H1 (cell line): ENCODE data around the gene ANO6. TPM values are rescaled to one million over a fixed set of nuclear protein-coding genes. Genes with fewer than 3 reads are reported as not detected.

Experiments used
- CTCF ChIA-PET: fragments of 300-600 bp; sonication (Branson Sonifier 250); formaldehyde crosslinking; loops from one replicate; lab custom pipeline; 2021; ENCODE audit not compliant: partially characterized antibody; lab: Charles Lee
- POLR2A ChIA-PET: fragments of 300-600 bp; sonication (Branson Sonifier 250); formaldehyde crosslinking; loops from one replicate; lab custom pipeline; 2021; ENCODE audit warnings: inconsistent platforms; ENCODE audit not compliant: partially characterized antibody; lab: Charles Lee
- DNase-seq, 2 experiments: peaks; one replicate each; pipeline versions ENCODE4 v3.0.0 to v3.0.0-alpha.2; 2010 to 2022; ENCODE audit warnings: low spot score in 2 of 2, low read depth in 1 of 2, mixed read lengths in 1 of 2
- FAIRE-seq: peaks from 2 replicates; lab custom pipeline; 2011; peaks lifted over from hg19 to GRCh38; lab: Jason Lieb, UNC
- H2AFZ ChIP-seq: 2 replicates; pipeline ENCODE4 v1.8.1; 2012; ENCODE audit warnings: low read length, inconsistent platforms
- H2AK5ac ChIP-seq: 2 replicates; pipeline ENCODE4 v1.6.1; 2013; ENCODE audit warnings: low read depth, low read length
- H2BK120ac ChIP-seq: replicated peaks from 2 replicates; pipeline ENCODE3; 2013; ENCODE audit warnings: low read depth, low read length, inconsistent platforms
- H2BK12ac ChIP-seq: 2 replicates; pipeline ENCODE4 v1.6.1; 2013; ENCODE audit warnings: low read depth, low read length
- H2BK15ac ChIP-seq: 2 replicates; pipeline ENCODE4 v1.6.1; 2013; ENCODE audit warnings: low read length
- H2BK20ac ChIP-seq: 2 replicates; pipeline ENCODE4 v1.6.1; 2013; ENCODE audit warnings: low read length
- H2BK5ac ChIP-seq: 2 replicates; pipeline ENCODE4 v1.6.1; 2013; ENCODE audit warnings: low read depth, low read length
- H3K14ac ChIP-seq: 2 replicates; pipeline ENCODE4 v1.6.1; 2013; ENCODE audit warnings: inconsistent platforms; ENCODE audit not compliant: insufficient read length
- H3K18ac ChIP-seq: 2 replicates; pipeline ENCODE4 v1.6.1; 2013; ENCODE audit warnings: low read length; ENCODE audit errors: extremely low read depth
- H3K23ac ChIP-seq: 2 replicates; pipeline ENCODE4 v1.6.1; 2013; ENCODE audit warnings: inconsistent platforms; ENCODE audit not compliant: insufficient read length
- H3K23me2 ChIP-seq: 2 replicates; pipeline ENCODE4 v1.6.1; 2013; ENCODE audit warnings: low read depth, low read length
- H3K27ac ChIP-seq: 2 replicates; pipeline ENCODE4 v1.6.1; 2011; ENCODE audit warnings: low read depth, low read length, inconsistent platforms
- H3K27me3 ChIP-seq, 4 experiments: replicated peaks in 1 of 4; 1 replicate in 1 of 4; 2 replicates in 3 of 4; pipeline versions ENCODE4 v1.6.1 to v1.8.1; 2011 to 2013; ENCODE audit warnings: low read length in 3 of 4, mild to moderate bottlenecking in 3 of 4, inconsistent platforms in 2 of 4, mixed read lengths in 2 of 4, moderate library complexity in 1 of 4; ENCODE audit not compliant: control insufficient read depth in 3 of 4, insufficient read depth in 3 of 4; ENCODE audit errors: extremely low read depth in 1 of 4
- H3K36me3 ChIP-seq, 4 experiments: 2 replicates each; pipeline versions ENCODE4 v1.6.1 to v1.8.1; 2011 to 2013; ENCODE audit warnings: mild to moderate bottlenecking in 4 of 4, low read length in 3 of 4, moderate library complexity in 2 of 4, control low read depth in 1 of 4, inconsistent platforms in 1 of 4; ENCODE audit not compliant: insufficient read depth in 4 of 4, control insufficient read depth in 2 of 4
- H3K4ac ChIP-seq: replicated peaks from 2 replicates; pipeline ENCODE3; 2013; ENCODE audit warnings: low read length, low read depth, mixed read lengths, inconsistent platforms; ENCODE audit not compliant: insufficient read length
- H3K4me1 ChIP-seq, 4 experiments: replicated peaks in 1 of 4; 1 replicate in 1 of 4; 2 replicates in 3 of 4; pipeline versions ENCODE4 v1.6.1 to v1.8.1; 2011 to 2013; ENCODE audit warnings: low read length in 3 of 4, inconsistent platforms in 2 of 4, mixed read lengths in 1 of 4; ENCODE audit not compliant: insufficient read depth in 4 of 4, control insufficient read depth in 3 of 4
- H3K4me2 ChIP-seq, 2 experiments: 2 replicates each; pipeline versions ENCODE4 v1.6.1 to v1.8.1; 2011 to 2013; ENCODE audit warnings: low read depth in 2 of 2, low read length in 2 of 2, control low read depth in 1 of 2, inconsistent platforms in 1 of 2, mild to moderate bottlenecking in 1 of 2; ENCODE audit not compliant: insufficient read depth in 1 of 2
- H3K4me3 ChIP-seq, 4 experiments: fragments of 200-600, 300-600 bp in 1 of 4; sonication (generic), shearing (Covaris generic), sonication (Bioruptor Twin) in 1 of 4; 2 replicates each; pipeline versions ENCODE4 v1.5.1 to v1.8.1; 2011 to 2016; ENCODE audit warnings: low read length in 4 of 4, low read depth in 3 of 4, control low read depth in 2 of 4, inconsistent platforms in 2 of 4, mild to moderate bottlenecking in 2 of 4, mixed read lengths in 1 of 4, moderate library complexity in 1 of 4; ENCODE audit not compliant: insufficient read depth in 2 of 4; ENCODE audit errors: extremely low read depth in 1 of 4
- H3K56ac ChIP-seq: replicated peaks from 2 replicates; pipeline ENCODE3; 2013; ENCODE audit warnings: low read depth, mild to moderate bottlenecking, mixed read lengths, low read length, inconsistent platforms; ENCODE audit not compliant: insufficient read length
- H3K79me1 ChIP-seq: 2 replicates; pipeline ENCODE4 v1.6.1; 2013; ENCODE audit warnings: low read depth, low read length, control low read depth
- H3K79me2 ChIP-seq, 2 experiments: 2 replicates each; pipeline versions ENCODE4 v1.6.1 to v1.8.1; 2012 to 2013; ENCODE audit warnings: low read length in 2 of 2, mild to moderate bottlenecking in 2 of 2, inconsistent platforms in 1 of 2; ENCODE audit not compliant: insufficient read depth in 2 of 2, control insufficient read depth in 1 of 2
- H3K9ac ChIP-seq, 4 experiments: replicated peaks in 1 of 4; 1 replicate in 1 of 4; 2 replicates in 3 of 4; pipeline versions ENCODE4 v1.6.1 to v1.8.1; 2011 to 2013; ENCODE audit warnings: low read depth in 3 of 4, low read length in 3 of 4, control low read depth in 2 of 4, mild to moderate bottlenecking in 2 of 4, moderate library complexity in 2 of 4, inconsistent platforms in 1 of 4; ENCODE audit errors: extremely low read depth in 1 of 4
- H3K9me3 ChIP-seq, 2 experiments: 2 replicates each; pipeline versions ENCODE4 v1.6.1 to v1.8.1; 2012 to 2013; ENCODE audit warnings: mild to moderate bottlenecking in 2 of 2, moderate library complexity in 2 of 2, control low read depth in 1 of 2, inconsistent platforms in 1 of 2, low read depth in 1 of 2, low read length in 1 of 2, mixed read lengths in 1 of 2; ENCODE audit not compliant: insufficient read depth in 2 of 2
- H4K20me1 ChIP-seq, 2 experiments: replicated peaks in 1 of 2; 2 replicates each; pipeline versions ENCODE3 to v1.8.1; 2011 to 2013; ENCODE audit warnings: inconsistent platforms in 2 of 2, low read length in 2 of 2, mild to moderate bottlenecking in 1 of 2; ENCODE audit not compliant: insufficient read depth in 2 of 2, control insufficient read depth in 1 of 2
- H4K5ac ChIP-seq: 2 replicates; pipeline ENCODE4 v1.6.1; 2013; ENCODE audit warnings: low read length, low read depth, mixed read lengths, inconsistent platforms; ENCODE audit not compliant: insufficient read length
- H4K8ac ChIP-seq: 2 replicates; pipeline ENCODE4 v1.8.0; 2013; ENCODE audit warnings: mild to moderate bottlenecking, moderate library complexity, low read length, inconsistent platforms; ENCODE audit not compliant: insufficient read depth; ENCODE audit errors: extremely low read depth
- H4K91ac ChIP-seq: replicated peaks from 2 replicates; pipeline ENCODE3; 2013; ENCODE audit warnings: low read length, mixed read lengths, inconsistent platforms; ENCODE audit not compliant: insufficient read length
- EGR1 ChIP-seq: IDR thresholded peaks from 2 replicates; pipeline ENCODE4 v1.6.1; 2011; ENCODE audit warnings: low read depth, low read length, borderline replicate concordance
- SP2 ChIP-seq: IDR thresholded peaks from 2 replicates; pipeline ENCODE4 v1.6.1; 2012; ENCODE audit warnings: mild to moderate bottlenecking, low read length, inconsistent platforms
- WGBS, 2 experiments: shearing (Covaris generic) in 1 of 2; methylation state at CpG; one replicate each; pipeline versions ENCODE4 v1.1.6 to v1.1.7; 2013 to 2015; ENCODE audit warnings: low lambda C conversion rate in 2 of 2, mixed read lengths in 2 of 2, inconsistent platforms in 1 of 2, low coverage in 1 of 2, missing lambda C conversion rate in 1 of 2; ENCODE audit not compliant: insufficient replicate concordance in 2 of 2, insufficient coverage in 1 of 2, insufficient read length in 1 of 2; ENCODE audit errors: extremely low coverage in 1 of 2, missing lambda C conversion rate in 1 of 2; 5-methylcytosine and 5-hydroxymethylcytosine counted together
- polyA plus RNA-seq, 7 experiments: library from polyadenylated mRNA; depleted of rRNA in 3 of 7; stranded (reverse) in 5 of 7; unstranded in 2 of 7; fragments of >200 nt in 5 of 7; fragments of 200-250 nt in 2 of 7; gene quantifications; 1 replicate in 5 of 7; 2 replicates in 1 of 7; 4 replicates in 1 of 7; pipeline versions ENCODE4 v1.2.1 to v1.2.3, GENCODE V29; 2011 to 2013; ENCODE audit warnings: missing spikeins in 2 of 7, mixed read lengths in 2 of 7
- total RNA-seq: library from RNA; stranded (reverse); fragmentation: NEBNext Ultra II Directional; extraction: Animal tissue kit (Norgen Biotek cat#: 25700); gene quantifications from 2 replicates; pipeline ENCODE4 v1.2.1, GENCODE V29; 2021

Gene ANO6
- total and polyA plus RNA-seq, 2 of the 8 experiments (the other 6 are each of a cell fraction or from before 2014, with no cell fraction given) = 15.1 to 39.7 TPM

- Histone ChIP-seq H3K9ac (no peak overlapping the region), H3K27ac (no peak overlapping the region), H3K9me3 (no peaks in the 10 kb centered on the region), H3K14ac (no peak overlapping the region), H3K79me1 (no peaks in the 10 kb centered on the region), H3K56ac (no peak overlapping the region), H2BK15ac (no peak overlapping the region), H3K4me2 (no peak overlapping the region), H3K27me3 (no peaks in the 10 kb centered on the region), H4K20me1 (no peaks in the 10 kb centered on the region), H4K5ac (no peak overlapping the region), H3K4me3 (no peak overlapping the region), H2BK5ac (no peak overlapping the region), H3K23me2 (no peaks in the 10 kb centered on the region), H3K36me3 (no peaks in the 10 kb centered on the region; a peak in 1 of 8 replicates), H2BK20ac (no peak overlapping the region), H4K91ac (no peak overlapping the region), H4K8ac (no peak overlapping the region), H3K4ac (no peak overlapping the region), H3K4me1 (no peaks in the 10 kb centered on the region), H2BK120ac (no peak overlapping the region), H2AFZ (no peak overlapping the region), H3K23ac (no peak overlapping the region), H2BK12ac (no peak overlapping the region), H3K79me2 (no peaks in the 10 kb centered on the region), H2AK5ac (no peak overlapping the region), H3K18ac (no peak overlapping the region)
- ChIA-PET CTCF (no interaction called here), POLR2A (no interaction called here)
- no peak for TF ChIP-seq EGR1
- no peak for TF ChIP-seq SP2
- WGBS, 2 experiments = 94% methylated on average over 3 of the region's 3 CpGs; no CpG with 5 or more reads in 1 of the 2 experiments
- no peak for DNase-seq
- FAIRE-seq = no peak
Observed at GRCh38 chr12:45204757-45205156, 11.1 kb upstream of the ANO6 start.
